Globus pallidus (tissue), 1 donor: ENCODE data around the gene CDK5RAP1.

Experiments used
- DNase-seq: peaks from one replicate; pipeline ENCODE4 v3.0.0-alpha.2; 2015; ENCODE audit warnings: low spot score

CDK5RAP1 gene

GRCh38 chr20:33386673-33387072 lies 14.6 kb downstream of the CDK5RAP1 start:
- no peak for DNase-seq

- DNase-seq: no peak
These were observed 24.0 kb downstream of the CDK5RAP1 start for GRCh38 chr20:33377366-33377765.

- DNase-seq: no peak
These were observed 27.3 kb downstream of the CDK5RAP1 start for GRCh38 chr20:33373735-33374605.

- no peak for DNase-seq
These were observed 28.3 kb downstream of the CDK5RAP1 start for GRCh38 chr20:33372993-33373441.

GRCh38 chr20:33370291-33370690 lies 31.0 kb downstream of the CDK5RAP1 start:
- no peak for DNase-seq

- DNase-seq: no peak
These were observed 38.4 kb downstream of the CDK5RAP1 start for GRCh38 chr20:33362898-33363297.

- DNase-seq: no peak
These were observed 41.7 kb downstream of the CDK5RAP1 start for GRCh38 chr20:33359399-33360261.

- DNase-seq: no peak
These were observed 48.3 kb downstream of the CDK5RAP1 start for GRCh38 chr20:33353013-33353402.

GRCh38 chr20:33352258-33353012 lies 48.9 kb downstream of the CDK5RAP1 start:
- DNase-seq: no peak

GRCh38 chr20:33351696-33352095 lies 49.6 kb downstream of the CDK5RAP1 start:
- no peak for DNase-seq

GRCh38 chr20:33349493-33349892 lies 51.8 kb downstream of the CDK5RAP1 start:
- DNase-seq: no peak

GRCh38 chr20:33348136-33348937 lies 53.0 kb downstream of the CDK5RAP1 start:
- no peak for DNase-seq

GRCh38 chr20:33345342-33345741 lies 56.0 kb downstream of the CDK5RAP1 start:
- no peak for DNase-seq

- no peak for DNase-seq
These were observed 57.8 kb downstream of the CDK5RAP1 start for GRCh38 chr20:33343521-33343920.

- DNase-seq: no peak
These were observed 61.7 kb downstream of the CDK5RAP1 start for GRCh38 chr20:33339515-33340058.

- DNase-seq: no peak
These were observed 62.7 kb downstream of the CDK5RAP1 start for GRCh38 chr20:33338467-33339258.

GRCh38 chr20:33337531-33338165 lies 63.7 kb downstream of the CDK5RAP1 start:
- DNase-seq: no peak

GRCh38 chr20:33337119-33337518 lies 64.2 kb downstream of the CDK5RAP1 start:
- DNase-seq: no peak

- no peak for DNase-seq
These were observed 64.9 kb downstream of the CDK5RAP1 start for GRCh38 chr20:33336375-33336774.

GRCh38 chr20:33334111-33334510 lies 67.2 kb downstream of the CDK5RAP1 start:
- no peak for DNase-seq
